SKM-1 (cell line): Measurements from ENCODE around the gene AKAP6.

Experiments used
- DNase-seq: peaks from one replicate; lab custom pipeline; 2025; ENCODE audit not compliant: unreplicated experiment; lab: John Stamatoyannopoulos, UW

Gene AKAP6

DNA sequence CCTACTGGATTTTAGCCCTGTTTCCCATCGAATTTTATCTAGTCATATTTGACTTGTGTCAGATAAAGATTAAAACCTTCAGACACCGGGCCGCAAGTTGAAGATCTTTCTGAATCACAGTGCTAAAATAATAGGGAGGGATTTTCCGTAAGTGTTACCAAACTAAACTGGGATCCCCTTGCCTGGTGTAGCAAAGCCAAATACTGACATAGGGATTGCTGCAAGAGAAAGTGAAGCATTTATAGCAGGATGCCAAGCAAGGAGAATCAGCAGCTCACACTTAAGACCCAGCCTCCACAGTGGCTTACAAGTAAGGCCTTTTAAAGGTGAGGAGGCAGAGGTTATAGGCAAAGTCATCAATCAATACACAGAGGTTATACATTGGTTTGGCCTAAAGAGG, 147.4 kb downstream of the AKAP6 start:
- no peak for DNase-seq

DNA sequence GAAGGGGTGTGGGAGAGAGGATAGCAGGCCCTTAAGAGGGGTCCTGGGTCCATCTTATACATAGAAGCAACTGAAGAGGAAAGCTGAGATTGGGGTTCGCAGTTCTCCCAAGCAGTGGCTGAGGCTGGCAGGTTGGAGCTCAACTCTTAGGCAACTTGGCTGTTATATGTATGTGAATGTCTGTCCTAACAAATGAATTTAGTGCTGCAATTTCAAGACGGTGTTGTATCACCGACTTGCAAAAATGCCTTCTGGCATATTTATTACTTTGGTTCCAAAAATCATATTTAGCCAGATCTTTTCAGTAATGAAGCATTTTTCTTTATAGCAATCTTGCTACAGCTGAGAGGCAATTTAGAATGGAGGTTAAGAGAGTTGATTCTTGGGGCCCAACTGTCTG, 148.3 kb downstream of the AKAP6 start:
- DNase-seq = no peak

DNA sequence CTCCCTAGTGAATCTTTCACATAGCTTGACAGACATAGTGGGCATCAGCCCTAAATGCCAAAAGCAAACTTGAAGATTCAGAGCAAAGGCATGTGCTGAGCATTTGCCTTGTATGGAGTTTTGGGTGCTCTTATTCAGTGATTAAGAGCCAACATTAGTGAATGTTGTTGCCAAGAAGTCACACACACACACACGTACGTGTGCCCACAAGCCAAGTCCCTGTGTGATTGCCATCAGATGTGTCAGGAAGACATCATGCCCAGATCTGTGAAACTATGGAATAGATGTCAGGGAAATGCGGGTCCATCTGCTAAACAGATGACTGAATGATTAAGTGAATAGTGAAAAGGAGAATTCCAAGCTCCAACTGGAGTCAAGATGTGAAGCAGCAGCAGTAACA, 149.0 kb downstream of the AKAP6 start:
- no peak for DNase-seq

DNA sequence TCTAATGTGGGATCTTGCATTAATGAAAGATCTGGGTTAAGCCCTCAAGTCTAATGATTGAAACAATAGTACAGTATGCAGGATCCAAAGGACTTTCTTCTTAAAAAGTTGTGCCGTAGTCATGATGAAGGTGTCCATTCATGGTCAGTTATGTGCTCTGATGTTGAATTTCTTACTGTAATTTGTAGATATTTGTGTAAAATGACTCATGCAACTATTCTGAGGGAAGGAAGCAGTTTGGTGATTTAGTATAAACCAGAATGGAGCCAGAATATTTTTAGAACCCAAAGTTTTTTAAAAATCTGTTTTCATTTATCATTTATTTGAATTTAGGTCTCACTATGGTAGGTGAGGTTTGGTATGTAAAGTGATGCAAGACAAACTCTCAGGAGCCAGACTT, 151.2 kb downstream of the AKAP6 start:
- no peak for DNase-seq

DNA sequence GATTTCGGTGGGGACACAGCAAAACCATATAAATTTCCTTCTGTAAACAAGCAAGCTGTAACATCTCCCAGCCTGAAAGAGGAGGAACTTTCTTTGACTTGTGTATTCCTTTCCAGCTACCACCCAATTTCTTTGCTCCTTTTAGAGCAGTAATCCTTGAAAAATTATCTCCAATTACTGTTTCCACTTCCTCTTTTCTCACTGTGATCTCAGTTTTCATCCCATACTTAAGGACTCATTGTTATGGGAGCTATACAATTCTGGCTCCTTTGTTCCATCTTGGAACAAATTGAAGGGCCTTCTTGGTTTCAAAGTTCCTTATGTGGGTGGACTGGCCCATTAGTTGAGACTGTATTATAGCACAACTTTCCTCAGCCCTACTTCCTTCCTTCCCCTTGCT, 152.6 kb downstream of the AKAP6 start:
- DNase-seq = no peak

DNA sequence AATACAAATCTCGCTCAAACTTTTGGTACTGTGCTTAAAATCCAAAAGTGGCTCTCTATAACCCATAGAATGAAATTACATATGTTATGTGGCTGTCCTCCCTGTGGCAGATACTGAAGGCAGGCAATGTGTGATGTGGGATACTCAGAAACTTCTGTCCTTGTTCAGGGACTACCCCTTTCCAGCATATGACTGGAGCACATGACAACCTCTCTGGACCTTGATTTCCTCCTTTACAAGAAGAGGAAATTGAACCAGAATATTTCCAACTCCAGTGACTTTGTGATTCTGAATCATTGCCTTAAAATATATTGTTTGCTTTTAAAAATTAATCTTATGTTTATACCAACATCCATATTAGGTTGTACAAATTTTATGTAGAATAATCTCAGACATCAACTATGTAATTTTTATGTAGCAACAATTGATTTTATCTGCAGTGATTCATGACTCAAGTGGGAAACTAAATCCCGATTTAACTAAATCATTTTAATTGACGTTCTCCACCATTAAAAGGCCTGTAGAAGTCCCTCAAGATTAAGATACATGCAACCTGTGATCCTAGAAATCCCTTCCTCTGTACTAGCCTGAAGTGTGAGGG, 162.4 kb downstream of the AKAP6 start:
- DNase-seq = no peak

DNA sequence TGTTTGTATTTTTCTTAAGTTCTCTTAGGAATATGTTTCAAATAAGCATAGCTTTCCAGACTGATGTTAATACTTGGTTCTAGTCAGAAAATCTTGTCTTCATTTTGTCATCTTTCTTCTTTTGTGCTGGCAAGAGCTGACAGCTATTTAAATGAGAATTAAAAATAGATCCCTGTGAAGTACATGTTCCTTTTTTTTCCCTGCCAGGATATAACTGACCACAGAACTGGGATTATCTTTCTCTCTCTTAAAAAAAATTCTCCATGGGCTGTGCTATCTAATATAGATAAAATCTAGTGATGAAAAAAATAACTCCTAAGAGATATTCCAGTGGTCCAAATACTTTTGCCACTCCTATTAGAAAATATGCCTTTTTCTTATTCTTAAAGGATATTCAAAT, 163.4 kb downstream of the AKAP6 start:
- DNase-seq = no peak

DNA sequence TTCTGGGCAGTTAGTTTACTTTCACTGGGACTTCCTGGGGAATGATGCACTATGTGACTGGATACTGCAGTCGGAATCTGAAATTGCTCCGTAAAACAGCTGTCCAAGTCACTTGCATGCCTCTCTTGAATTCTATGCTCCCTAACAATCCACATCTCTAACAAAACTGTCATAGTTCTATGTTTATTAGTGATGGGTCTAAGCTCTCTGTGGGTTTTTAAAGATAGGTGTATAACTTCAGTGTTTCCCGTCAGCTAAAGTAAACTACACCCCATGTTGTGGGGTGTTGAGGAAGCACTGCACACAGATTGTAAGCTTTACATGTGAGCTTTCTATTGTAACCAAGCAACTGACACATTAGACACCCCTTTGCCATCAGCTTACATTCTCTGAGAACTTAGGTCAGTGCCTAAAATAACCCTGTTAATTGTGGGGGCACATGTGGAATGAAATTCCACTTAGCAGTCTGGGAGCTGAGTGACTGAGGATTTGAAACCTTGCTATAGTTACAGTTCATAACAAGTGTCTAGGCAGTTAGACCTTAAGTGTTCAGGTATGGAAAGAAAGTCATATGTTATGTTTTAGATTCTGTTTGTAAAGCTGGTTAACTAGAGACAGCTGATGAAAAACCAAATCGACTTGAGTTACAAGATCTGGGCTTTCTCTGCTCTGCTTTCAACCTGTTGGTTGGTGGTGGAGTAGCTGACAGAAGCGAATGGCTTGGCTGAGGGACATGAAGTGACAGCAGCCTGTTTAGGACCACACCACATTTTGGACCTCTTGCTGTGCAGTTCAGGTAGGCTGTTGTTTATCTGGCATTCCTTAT, 165.7 kb downstream of the AKAP6 start:
- DNase-seq = no peak

DNA sequence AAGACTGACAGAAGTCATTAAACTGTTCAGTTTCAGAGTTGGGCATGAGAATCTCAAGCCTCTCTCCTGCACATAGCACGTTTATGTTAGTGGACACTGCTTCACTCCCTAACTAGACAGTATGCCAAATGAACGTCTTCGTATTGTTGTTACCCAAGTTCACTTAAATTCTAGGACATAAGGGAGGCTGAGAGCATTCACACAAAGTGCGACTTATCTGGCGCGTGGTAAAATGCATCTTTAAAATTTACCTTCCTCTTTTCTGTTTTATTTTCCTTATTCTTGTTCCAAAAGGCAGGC, 166.3 kb downstream of the AKAP6 start:
- no peak for DNase-seq

DNA sequence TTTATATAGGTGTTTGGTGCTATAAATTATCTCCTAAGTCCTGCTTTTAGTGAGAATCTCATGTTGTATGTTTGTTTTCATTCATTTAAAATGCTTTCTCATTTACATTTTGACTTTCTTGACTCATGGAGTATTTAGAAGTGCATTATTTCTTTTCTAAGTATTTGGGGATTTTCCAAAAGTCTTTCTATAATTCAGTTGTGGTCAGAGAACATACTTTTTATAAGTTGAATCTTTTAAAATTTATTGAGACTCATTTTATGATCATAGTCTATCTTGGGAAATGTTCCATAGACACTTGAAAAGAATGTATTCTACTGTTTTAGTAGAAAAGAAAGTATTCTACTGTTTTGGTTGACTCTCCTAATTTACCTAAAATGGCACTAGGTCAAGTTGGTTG, 168.2 kb downstream of the AKAP6 start:
- DNase-seq = no peak

DNA sequence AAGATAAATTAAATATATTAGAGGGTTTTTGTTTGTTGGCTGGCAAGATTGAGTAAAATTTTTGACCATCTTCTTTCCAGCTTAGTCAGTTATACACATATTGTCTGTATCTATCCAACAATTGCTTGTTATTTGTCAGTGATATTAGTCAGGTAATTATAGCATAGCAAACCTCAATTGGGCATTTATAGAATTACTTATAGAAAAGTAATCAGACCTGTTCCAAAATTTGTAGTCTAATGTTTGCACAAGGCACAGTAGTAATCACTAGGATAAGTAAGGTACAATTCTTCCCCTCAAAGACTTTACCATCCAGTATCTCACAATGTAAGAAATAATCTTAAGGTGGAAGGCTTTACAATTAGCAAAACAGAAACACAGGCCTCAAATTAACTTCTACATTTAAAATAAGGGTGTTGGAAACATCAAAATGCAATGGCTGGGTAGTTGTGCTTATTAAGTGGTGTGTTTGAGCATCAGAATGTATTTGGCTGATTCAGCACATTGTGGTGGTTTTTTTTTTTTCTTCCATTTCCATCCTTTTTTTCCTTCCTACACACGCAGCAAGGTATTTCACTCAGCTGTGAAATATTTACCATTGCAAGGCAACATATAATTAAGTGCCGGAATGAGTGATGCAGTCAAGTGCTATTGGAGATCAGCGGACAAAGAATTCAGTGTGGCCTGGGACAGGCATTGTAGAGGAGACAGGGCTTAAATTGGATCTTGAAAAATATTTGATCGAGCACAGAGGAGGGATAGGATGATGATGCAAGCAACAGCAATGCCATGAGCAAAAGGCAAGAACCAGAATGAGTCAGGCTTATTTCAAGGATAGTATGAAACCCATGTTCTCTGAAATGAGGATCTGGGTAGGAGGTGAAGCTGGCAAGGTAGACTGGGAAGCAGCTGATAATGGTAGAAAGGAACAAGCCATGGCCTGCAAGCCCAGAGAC, 178.2 kb downstream of the AKAP6 start:
- DNase-seq = no peak

DNA sequence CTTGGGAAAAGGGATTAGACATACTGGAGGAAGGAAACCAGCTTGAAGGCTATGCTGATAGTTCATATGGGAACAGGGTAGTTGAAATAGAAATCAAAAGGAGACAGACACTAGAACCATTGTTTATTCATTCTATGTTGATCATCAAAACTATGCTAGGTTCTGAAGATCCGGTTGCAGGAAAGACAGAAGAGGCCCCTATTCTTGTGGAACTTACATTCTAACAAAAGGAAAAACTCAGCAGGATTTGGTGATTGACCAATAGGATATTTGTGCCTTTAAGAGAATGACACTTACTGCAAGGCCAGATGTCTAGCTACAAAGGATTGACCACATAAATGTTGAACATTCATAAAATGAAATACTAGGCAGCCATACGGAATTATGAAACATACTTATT, 179.2 kb downstream of the AKAP6 start:
- no peak for DNase-seq

DNA sequence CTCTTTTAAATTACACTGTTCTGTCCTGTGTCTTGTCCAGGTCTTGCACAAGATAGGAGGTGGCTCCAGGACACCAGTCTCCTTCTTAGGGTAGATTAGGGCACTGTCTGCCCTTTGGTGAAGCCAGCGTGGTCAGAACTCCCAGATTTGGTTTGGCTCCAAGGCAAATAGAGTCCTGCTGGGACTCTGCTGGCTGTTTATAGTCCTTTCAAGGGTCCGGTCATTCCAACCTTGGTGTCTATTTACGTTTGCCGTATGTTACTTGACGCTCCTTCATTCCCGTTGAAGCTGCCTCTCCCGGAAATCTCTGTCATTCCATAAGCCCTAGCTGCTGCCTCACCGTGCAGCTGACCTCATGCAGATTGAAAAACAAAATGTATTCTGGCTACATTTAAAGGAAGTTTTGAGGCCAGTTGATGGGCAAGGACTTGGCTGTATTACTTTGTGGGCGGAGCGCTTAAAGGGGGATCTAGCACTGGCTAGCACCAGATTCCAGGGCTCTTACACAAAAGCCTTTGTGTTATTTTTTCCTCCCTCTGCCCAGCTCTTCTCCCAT, 180.6 kb downstream of the AKAP6 start:
- no peak for DNase-seq

DNA sequence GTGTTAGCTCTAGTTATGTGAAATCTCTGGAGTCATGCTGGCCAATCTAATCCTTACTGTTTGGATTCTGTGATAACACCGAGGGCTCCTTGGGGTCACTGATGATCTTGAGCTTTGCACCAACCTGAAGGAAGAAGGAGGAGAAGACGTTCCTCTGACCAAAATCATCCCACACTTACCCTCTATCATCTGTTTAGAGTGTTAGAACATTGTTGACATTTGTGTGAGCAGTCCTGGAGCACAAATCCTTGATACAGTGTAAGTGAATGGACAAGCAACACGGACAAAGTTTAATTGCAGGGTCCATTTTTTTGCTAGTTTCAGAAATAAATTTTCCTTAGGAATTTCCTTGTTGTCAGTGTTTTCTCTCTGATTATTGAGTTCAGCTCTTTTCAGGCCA, 181.7 kb downstream of the AKAP6 start:
- no peak for DNase-seq

DNA sequence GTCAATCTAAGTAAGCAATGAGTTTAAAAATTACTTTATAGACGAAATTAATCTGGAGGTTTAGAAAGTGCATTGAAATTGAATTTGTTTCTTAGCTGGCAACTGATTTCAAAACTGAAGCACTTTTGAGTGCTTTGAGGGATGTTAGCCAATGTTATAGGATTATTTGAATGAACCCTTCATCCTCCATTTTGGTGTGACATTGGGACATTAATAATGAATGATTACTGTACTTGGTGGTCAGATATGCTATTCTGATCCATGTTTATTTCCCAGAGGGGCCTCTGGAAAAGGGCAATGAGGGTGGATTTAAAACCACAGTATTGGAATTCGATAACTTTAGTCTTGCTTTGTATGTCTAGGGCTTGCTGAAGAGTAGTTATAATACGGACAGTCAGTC, 183.2 kb downstream of the AKAP6 start:
- DNase-seq = no peak

DNA sequence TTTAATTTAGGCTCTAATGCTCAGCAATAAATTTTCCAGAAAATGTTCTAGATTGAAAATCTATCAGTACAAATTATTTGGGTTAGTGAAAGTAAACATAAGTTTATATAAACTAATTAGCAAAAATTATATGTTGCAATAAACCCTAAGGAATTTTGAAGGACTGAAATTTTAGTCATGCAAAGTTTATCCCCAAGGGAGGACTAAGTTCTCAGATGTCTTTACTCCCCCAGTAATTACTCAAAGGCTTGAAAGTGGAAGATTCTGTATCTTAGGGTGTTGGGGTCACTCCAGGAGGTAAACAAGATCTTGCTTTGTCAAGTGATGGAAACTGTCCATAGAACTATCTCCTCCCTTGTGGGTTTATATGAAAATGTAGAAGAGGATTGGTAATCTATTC, 183.7 kb downstream of the AKAP6 start:
- no peak for DNase-seq

DNA sequence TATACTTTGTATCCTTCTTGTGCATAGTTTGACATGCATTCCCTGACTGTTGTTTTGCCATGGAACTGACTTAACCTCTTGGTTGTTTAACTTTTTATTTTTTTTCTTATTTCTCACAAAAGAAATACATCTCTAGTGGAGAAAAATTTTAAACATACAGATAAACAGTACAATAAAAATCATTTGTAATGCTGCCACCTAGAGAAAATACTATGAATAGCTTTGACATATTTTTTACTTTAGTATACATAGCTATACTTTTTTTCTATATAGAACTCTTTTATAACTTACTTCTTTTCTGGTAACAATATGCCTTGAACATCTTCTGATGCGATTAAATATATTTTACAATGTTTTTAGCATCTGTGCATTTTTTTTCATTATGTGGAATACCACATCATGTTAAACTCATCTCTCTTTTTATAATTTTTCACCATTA, 184.5 kb downstream of the AKAP6 start:
- DNase-seq = no peak

DNA sequence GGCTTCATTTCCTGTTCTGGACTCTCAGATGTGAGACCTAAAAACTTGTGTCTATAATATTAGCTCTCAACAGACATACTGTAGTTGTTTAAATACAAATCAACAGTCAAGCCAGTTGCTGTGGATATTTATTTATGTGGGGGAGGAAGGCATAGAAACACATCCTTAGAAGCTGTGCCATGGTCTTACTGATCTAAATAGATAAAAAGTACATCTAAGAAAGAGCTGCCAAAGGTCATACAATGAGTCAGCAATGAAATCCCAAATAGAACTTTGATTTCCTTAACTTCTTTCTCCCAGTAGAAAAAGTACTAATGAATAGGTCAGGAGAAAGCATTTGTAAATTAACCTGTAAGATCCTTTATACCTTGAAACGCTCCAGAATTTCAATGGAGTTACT, 185.1 kb downstream of the AKAP6 start:
- no peak for DNase-seq

DNA sequence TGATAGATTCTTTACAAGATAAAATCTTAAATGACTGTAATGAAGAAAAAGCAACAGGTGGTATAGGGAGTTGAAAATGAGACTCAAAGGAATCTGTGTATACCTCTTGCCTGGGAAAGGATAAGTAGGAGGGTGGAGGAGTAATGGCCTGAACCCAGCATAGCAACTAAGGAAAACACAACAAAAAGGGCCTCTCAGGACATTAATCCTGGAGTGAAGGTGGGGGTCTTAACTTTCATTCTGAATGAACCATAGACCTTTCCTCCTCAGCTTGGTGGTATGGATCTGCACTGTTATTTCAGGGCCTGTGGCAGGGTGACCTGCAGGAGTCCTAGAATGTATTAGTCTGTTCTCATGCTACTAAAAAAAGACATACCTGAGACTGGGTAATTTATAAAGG, 185.6 kb downstream of the AKAP6 start:
- no peak for DNase-seq

DNA sequence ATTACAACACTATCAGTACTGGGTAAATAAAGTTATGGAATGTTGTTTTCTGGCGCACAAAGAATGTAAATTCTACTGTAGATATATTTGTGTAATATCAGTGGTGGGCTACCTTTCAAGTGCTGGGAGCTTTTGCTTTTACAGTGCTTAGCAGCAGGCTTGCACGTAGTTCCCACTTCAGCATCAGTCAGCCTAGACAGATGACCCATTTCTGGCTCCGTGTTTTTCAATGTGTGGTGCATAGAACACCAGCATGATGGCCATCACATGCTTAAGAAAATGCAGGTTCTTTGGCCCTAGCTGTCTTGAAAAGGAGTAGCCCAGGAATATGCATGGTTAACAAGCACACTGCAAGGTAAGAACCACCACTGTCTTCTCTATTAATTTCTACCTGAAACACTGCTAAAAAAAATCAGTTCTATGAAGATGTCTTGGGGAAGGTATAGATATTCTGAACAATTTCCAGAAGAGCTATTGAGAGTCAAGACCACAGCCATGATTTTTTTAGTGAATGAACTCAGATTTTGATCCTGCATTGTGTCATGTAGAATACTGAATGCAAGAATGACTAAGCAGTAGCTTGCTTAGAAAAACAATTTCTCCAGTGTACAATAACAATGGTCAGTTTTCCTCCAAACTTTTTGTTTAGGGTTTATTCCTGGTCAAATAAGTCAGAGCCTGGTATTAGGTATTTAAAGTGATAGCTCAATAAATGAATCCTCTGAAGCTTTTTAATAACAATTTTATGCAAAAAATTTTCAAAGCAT, 195.7 kb downstream of the AKAP6 start:
- no peak for DNase-seq

DNA sequence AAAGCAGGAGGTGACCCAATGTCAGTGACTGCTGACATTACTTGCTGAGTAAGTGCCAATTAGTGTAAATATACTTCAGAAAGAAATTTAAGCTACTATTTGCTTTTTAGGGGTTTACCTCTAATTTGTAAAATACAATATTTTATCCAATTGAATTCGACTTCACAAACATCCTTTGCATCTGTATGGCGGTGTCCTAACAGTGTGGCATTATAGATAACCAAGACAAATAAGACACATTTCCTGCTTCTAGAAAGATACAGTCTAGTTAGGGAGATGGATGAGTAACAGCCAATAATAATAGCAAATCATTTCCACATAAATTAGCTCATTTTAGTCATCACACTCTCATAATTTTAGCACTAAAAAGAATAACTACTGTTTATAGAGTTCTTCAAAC, 196.5 kb downstream of the AKAP6 start:
- DNase-seq = no peak
